Stomach (tissue), 9 donors: ENCODE results near the gene HEBP1. TPM values are rescaled to one million over a fixed set of nuclear protein-coding genes. Genes with fewer than 3 reads are reported as not detected.

ENCODE experiments used
- DNase-seq, 2 donors: peaks; one replicate each; pipeline versions ENCODE4 v3.0.0 to v3.0.0-alpha.2; 2013 to 2019
- H3K27ac ChIP-seq, 5 donors: fragments of 200-600 bp in 4 of 5; sonication (generic) in 4 of 5; one replicate each; pipeline ENCODE4 v1.5.1; 2013 to 2019; ENCODE audit warnings: mild to moderate bottlenecking in 1 of 5, moderate library complexity in 1 of 5
- H3K27me3 ChIP-seq, 3 donors: fragments of 200-600 bp; sonication (generic); one replicate each; pipeline ENCODE4 v1.5.1; 2017 to 2019; ENCODE audit warnings: mixed run types in 1 of 3
- H3K36me3 ChIP-seq, 4 donors: fragments of 200-600 bp; sonication (generic); 1 replicate in 3 of 4; 2 replicates in 1 of 4; pipeline ENCODE4 v1.5.1; 2016 to 2019
- H3K4me1 ChIP-seq, 4 donors: fragments of 200-600 bp; sonication (generic); one replicate each; pipeline ENCODE4 v1.5.1; 2016 to 2019
- H3K4me3 ChIP-seq, 4 donors: fragments of 200-600 bp; sonication (generic) in 3 of 4; one replicate each; pipeline ENCODE4 v1.5.1; 2016 to 2019; ENCODE audit warnings: mild to moderate bottlenecking in 1 of 4
- H3K9me3 ChIP-seq, 4 donors: fragments of 200-600 bp; sonication (generic); one replicate each; pipeline ENCODE4 v1.5.1; 2016 to 2019
- CTCF ChIP-seq, 7 experiments: fragments of 450-650 bp in 4 of 7; fragments of 200-600 bp in 3 of 7; sonication (generic) in 3 of 7; IDR thresholded peaks; one replicate each; pipeline ENCODE4 v1.5.1; 2016 to 2019; ENCODE audit warnings: antibody characterized with exemption in 7 of 7, control low read depth in 2 of 7, mild to moderate bottlenecking in 1 of 7
- EP300 ChIP-seq: sonication (generic); formaldehyde crosslinking; IDR thresholded peaks from one replicate; pipeline ENCODE4 v1.6.1; 2017; ENCODE audit warnings: antibody characterized with exemption
- POLR2A ChIP-seq, 4 donors: fragments of 450-650 bp; IDR thresholded peaks; one replicate each; pipeline ENCODE4 v1.6.1; 2016; ENCODE audit warnings: antibody characterized with exemption in 4 of 4, control low read depth in 2 of 4, mild to moderate bottlenecking in 1 of 4, moderate library complexity in 1 of 4
- POLR2AphosphoS5 ChIP-seq, 3 donors: sonication (generic); formaldehyde crosslinking; IDR thresholded peaks; one replicate each; pipeline ENCODE4 v1.6.1; 2016; ENCODE audit warnings: antibody characterized with exemption in 3 of 3
- WGBS, 5 donors: extraction: QIAGEN DNeasy Blood & Tissue Kit in 3 of 5; methylation state at CpG; one replicate each; pipeline versions ENCODE4 v1.1.5 to v1.1.7; 2013 to 2018; 5-methylcytosine and 5-hydroxymethylcytosine counted together
- intact Hi-C: fragments of 100-400 bp; cut with DNase I; formaldehyde crosslinking; loops from one replicate; pipeline ENCODE4 v1.15.1; 2023; ENCODE audit warnings: low total_unique reads
- polyA plus RNA-seq, 3 donors: library from polyadenylated mRNA; stranded (reverse); fragments of 200-250 nt; gene quantifications; one replicate each; pipeline ENCODE4 v1.2.3, GENCODE V29; 2013
- total RNA-seq, 5 donors: library from RNA; depleted of rRNA; stranded (reverse); fragments of >200 nt; gene quantifications; one replicate each; pipeline versions ENCODE4 v1.1.0 to v1.2.3, GENCODE V29; 2014 to 2016
- donor health status: healthy with polysubstance abuse.
- donor health status: Bipolar disorder and iron deficiency.
- donor health status: healthy.

Gene HEBP1
- total and polyA plus RNA-seq, 8 donors, result 0.45 to 57.3 (median 28.6) TPM

DNA sequence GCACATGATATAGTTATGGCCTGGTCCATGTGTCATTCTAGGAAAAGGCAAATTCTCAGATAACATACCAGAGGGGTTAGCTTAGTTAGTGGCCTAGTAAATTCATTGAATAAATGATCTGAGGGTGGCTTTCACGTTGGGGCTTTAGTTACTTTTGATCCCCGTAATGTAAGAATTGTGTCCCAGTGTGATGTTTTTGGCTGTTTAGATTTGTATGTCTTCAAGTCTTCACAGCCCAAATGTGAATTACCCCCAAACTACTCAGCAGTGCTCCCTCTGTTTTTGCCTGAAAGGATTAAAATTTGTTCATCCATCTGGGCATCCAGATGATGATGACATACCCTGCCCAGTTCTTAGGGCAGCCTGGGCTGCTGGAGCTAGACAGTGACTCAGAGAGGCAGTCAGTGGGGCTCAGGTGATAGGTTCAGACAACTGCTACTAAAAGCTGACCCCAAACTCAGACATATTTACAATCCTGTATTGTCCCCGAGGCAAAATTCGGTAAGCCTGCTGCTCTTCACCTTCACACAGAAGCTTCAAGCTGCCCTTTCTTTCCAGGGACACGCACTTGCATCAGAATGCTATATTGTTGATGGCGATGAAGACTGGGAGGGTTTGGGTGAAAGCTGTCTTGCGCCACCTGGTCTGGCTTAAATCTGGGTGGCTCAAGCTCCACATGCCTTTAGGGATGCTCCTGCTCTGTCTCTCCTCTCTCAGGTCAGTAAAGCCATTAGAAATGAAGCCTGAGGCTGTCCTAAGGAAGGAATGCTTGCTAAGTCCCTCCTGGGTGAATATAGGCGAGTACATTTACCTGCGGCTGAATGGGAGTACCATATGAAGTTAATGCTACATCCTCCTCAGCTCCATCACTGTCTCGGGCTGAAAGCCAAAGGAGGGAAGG is 58.4 kb downstream of the HEBP1 start:
- no peak overlapping the region for H3K27ac ChIP-seq
- TF ChIP-seq CTCF (IDR thresholded peaks at IDR 0.05) (no peak), POLR2AphosphoS5 (IDR thresholded peaks at IDR 0.05) (no peak), EP300 (no peak), POLR2A (IDR thresholded peaks at IDR 0.05) (no peak)
- WGBS, 5 donors, result 91 to 96% (median 92%) methylated on average over 10 of the region's 10 CpGs
- DNase-seq, result no peak
- H3K4me1 ChIP-seq, result no peaks in the 10 kb centered on the region
- no peak overlapping the region for H3K4me3 ChIP-seq
- H3K9me3 ChIP-seq, result no peaks in the 10 kb centered on the region
- no peaks in the 10 kb centered on the region for H3K27me3 ChIP-seq
- intact Hi-C loops, result no loop called here
- H3K36me3 ChIP-seq, result no peaks in the 10 kb centered on the region

DNA sequence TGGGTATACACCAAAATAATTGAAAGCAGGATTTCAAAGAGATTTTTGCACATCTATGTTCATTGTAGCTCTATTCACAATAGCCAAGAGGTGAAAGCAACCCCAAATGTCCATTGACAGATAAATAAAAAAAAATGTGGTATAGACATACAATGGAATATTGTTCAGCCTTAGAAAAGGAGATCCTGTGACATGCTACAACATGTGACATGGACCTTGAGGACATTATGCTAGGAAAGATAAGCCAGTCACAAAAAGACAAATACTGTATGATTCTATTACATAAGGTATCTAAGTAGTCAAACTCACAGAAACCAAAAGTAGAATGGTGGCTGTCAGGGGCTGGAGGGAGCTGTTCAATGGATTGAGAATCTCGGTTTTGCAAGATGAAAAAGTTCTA is 60.2 kb downstream of the HEBP1 start:
- intact Hi-C loops, result no loop called here
- H3K4me1 ChIP-seq, result no peaks in the 10 kb centered on the region
- TF ChIP-seq POLR2AphosphoS5 (IDR thresholded peaks at IDR 0.05), result no peak
- TF ChIP-seq POLR2A (IDR thresholded peaks at IDR 0.05), result no peak
- no peak for TF ChIP-seq CTCF (IDR thresholded peaks at IDR 0.05)
- TF ChIP-seq EP300, result no peak
- H3K4me3 ChIP-seq, result no peak overlapping the region
- H3K9me3 ChIP-seq, result no peaks in the 10 kb centered on the region
- no peak for DNase-seq
- no peak overlapping the region for H3K27ac ChIP-seq
- H3K27me3 ChIP-seq, result no peaks in the 10 kb centered on the region
- no peaks in the 10 kb centered on the region for H3K36me3 ChIP-seq
- 76 to 88% (median 79%) methylated on average over 1 of the region's 1 CpG for WGBS, 5 donors

GRCh38 chr12:12938541-12938940 is 61.5 kb downstream of the HEBP1 start:
- intact Hi-C loops, result no loop called here
- WGBS, 5 donors, result 78 to 91% (median 86%) methylated on average over 5 of the region's 5 CpGs
- H3K27me3 ChIP-seq, result no peaks in the 10 kb centered on the region
- H3K27ac ChIP-seq, result no peak overlapping the region
- H3K36me3 ChIP-seq, result no peaks in the 10 kb centered on the region
- DNase-seq, result no peak
- H3K9me3 ChIP-seq, result no peaks in the 10 kb centered on the region
- no peak overlapping the region for H3K4me3 ChIP-seq
- TF ChIP-seq EP300, result no peak
- no peak for TF ChIP-seq CTCF (IDR thresholded peaks at IDR 0.05)
- no peaks in the 10 kb centered on the region for H3K4me1 ChIP-seq

GRCh38 chr12:12936983-12937491 is 63.0 kb downstream of the HEBP1 start:
- Histone ChIP-seq H3K4me3 (no peak overlapping the region), H3K4me1 (no peaks in the 10 kb centered on the region), H3K27ac (no peak overlapping the region), H3K36me3 (no peaks in the 10 kb centered on the region), H3K27me3 (no peaks in the 10 kb centered on the region), H3K9me3 (no peaks in the 10 kb centered on the region)
- intact Hi-C loops, result no loop called here
- no peak for DNase-seq
- 94 to 96% (median 95%) methylated on average over 11 of the region's 11 CpGs for WGBS, 5 donors
- TF ChIP-seq CTCF (IDR thresholded peaks at IDR 0.05), result no peak
- no peak for TF ChIP-seq POLR2AphosphoS5 (IDR thresholded peaks at IDR 0.05)
- TF ChIP-seq POLR2A (IDR thresholded peaks at IDR 0.05), result no peak
- no peak for TF ChIP-seq EP300
